SKM-1 (cell line): ENCODE data around the gene KLF16.

Source experiments
- DNase-seq: peaks from one replicate; lab custom pipeline; 2025; ENCODE audit not compliant: unreplicated experiment; lab: John Stamatoyannopoulos, UW

KLF16 gene

GRCh38 chr19:1825909-1826556 lies 37.3 kb downstream of the KLF16 start:
- DNase-seq: peak; percentile 21

GRCh38 chr19:1824252-1824622 lies 39.1 kb downstream of the KLF16 start:
- DNase-seq: no peak

- DNase-seq: no peak
Measured at GRCh38 chr19:1823539-1824251, 39.7 kb downstream of the KLF16 start.

GRCh38 chr19:1823020-1823419 lies 40.4 kb downstream of the KLF16 start:
- DNase-seq: no peak

- DNase-seq: no peak
Measured at GRCh38 chr19:1822210-1822609, 41.2 kb downstream of the KLF16 start.

- no peak for DNase-seq
Measured at GRCh38 chr19:1819341-1820255, 43.8 kb downstream of the KLF16 start.

- no peak for DNase-seq
Measured at GRCh38 chr19:1818549-1819195, 44.7 kb downstream of the KLF16 start.

- no peak for DNase-seq
Measured at GRCh38 chr19:1817553-1818179, 45.7 kb downstream of the KLF16 start.

- no peak for DNase-seq
Measured at GRCh38 chr19:1816530-1817298, 46.7 kb downstream of the KLF16 start.

GRCh38 chr19:1815605-1816529 lies 47.5 kb downstream of the KLF16 start:
- DNase-seq: no peak

- no peak for DNase-seq
Measured at GRCh38 chr19:1814833-1815604, 48.4 kb downstream of the KLF16 start.

- no peak for DNase-seq
Measured at GRCh38 chr19:1814391-1814790, 49.0 kb downstream of the KLF16 start.

GRCh38 chr19:1813192-1814182 lies 49.9 kb downstream of the KLF16 start:
- DNase-seq: no peak

GRCh38 chr19:1812426-1813191 lies 50.8 kb downstream of the KLF16 start:
- DNase-seq: peak; percentile 91

- DNase-seq: no peak
Measured at GRCh38 chr19:1811942-1812425, 51.4 kb downstream of the KLF16 start, which contains the start of gene ATP8B3. Gene ATP8B3 (minus strand): TSS chr19:1812276. CDS start chr19:1811736, 540 bp downstream.

GRCh38 chr19:1811472-1811894 lies 51.9 kb downstream of the KLF16 start:
- DNase-seq: no peak
